ENCODE results near the gene ENOSF1. TPM values are rescaled to one million over a fixed set of nuclear protein-coding genes. Genes with fewer than 3 reads are reported as not detected.

Gene ENOSF1
- total RNA-seq, 4 donors from 2014 or later = 36.2 to 42.4 (median 38.6) TPM

DNA sequence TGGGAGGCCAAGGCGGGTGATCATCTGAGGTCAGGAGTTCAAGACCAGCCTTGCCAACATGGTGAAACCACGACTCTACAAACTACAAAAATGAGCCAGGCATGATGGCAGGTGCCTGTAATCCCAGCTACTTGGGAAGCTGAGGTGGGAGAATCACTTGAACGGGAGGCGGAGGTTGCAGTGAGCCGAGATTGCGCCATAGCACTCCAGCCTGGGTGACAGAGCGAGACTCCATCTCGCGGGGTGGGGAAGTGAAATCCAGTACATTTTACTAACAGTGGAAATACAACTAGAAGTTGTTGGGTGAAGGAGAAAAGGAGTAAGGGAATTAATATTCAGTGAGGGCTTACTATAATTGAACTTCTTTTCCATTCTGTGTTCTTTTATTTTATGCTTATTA is 13.2 kb upstream of the ENOSF1 start:
- DNase-seq (ENCODE audit: low spot score in 2 of 2) = no peak
- TF ChIP-seq, protein P1, sequence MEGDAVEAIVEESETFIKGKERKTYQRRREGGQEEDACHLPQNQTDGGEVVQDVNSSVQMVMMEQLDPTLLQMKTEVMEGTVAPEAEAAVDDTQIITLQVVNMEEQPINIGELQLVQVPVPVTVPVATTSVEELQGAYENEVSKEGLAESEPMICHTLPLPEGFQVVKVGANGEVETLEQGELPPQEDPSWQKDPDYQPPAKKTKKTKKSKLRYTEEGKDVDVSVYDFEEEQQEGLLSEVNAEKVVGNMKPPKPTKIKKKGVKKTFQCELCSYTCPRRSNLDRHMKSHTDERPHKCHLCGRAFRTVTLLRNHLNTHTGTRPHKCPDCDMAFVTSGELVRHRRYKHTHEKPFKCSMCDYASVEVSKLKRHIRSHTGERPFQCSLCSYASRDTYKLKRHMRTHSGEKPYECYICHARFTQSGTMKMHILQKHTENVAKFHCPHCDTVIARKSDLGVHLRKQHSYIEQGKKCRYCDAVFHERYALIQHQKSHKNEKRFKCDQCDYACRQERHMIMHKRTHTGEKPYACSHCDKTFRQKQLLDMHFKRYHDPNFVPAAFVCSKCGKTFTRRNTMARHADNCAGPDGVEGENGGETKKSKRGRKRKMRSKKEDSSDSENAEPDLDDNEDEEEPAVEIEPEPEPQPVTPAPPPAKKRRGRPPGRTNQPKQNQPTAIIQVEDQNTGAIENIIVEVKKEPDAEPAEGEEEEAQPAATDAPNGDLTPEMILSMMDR (IDR thresholded peaks at IDR 0.05) = no peak
- no peak for TF ChIP-seq POLR2A (IDR thresholded peaks at IDR 0.05)
- H3K4me3 ChIP-seq (ENCODE audit: low read depth, poor library complexity, severe bottlenecking) = no peak overlapping the region
- intact Hi-C loops (cut with DNase I; ENCODE audit: low total_unique reads) = no loop called here
- 91 to 94% methylated on average over 9 of the region's 9 CpGs for WGBS, 2 donors

DNA sequence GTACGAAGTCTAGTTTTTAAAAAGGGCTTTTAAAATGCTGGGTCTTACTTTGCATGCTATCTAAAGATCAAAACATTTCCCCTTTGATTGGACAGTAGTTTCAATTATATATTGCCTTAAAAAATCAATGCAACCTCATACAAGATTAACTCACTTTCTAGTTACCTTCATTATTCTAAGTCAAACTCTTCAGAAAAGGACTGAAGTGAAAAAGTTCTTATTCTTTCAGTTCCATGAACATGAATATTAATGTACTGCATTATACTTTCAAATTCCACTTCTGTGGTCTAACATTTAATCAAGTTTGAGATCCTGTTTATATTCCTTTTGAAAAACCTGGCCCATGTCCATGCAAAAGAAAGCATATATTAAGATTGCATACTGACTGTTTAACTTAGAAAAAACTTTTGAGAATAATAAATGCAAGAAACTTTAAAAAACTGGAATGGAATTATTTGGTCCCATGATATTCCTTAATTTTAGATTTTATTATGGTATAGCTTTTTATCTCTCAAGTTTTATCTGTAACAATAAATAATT is 11.2 kb upstream of the ENOSF1 start:
- H3K4me3 ChIP-seq (ENCODE audit: low read depth, poor library complexity, severe bottlenecking) = no peak overlapping the region
- intact Hi-C loops (cut with DNase I; ENCODE audit: low total_unique reads) = no loop called here
- WGBS, 2 donors = 98 to 100% methylated on average over 1 of the region's 1 CpG
- no peak for TF ChIP-seq POLR2A (IDR thresholded peaks at IDR 0.05)
- TF ChIP-seq, protein P1 (IDR thresholded peaks at IDR 0.05) = no peak
- DNase-seq (ENCODE audit: low spot score in 2 of 2) = no peak

DNA sequence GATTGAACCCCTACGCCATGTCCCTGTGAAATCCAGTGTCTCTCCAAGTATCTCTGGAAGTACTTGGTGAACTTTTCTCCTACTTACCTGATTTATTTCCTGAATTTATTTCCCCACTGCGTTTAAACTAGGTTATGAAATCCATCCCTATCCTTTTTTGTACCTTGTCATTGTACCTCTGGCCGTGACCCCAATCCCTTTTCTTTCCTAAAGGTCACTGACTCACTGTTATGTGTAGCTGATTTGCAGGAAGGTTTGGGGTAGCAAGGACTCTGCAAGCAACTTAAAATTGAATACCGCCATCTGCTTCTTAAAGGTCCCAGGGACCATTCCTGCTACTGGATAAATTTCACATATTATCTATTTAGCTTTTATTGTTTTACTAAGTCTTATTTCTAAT is 4.6 kb upstream of the ENOSF1 start:
- TF ChIP-seq POLR2A (IDR thresholded peaks at IDR 0.05) = no peak
- TF ChIP-seq, protein P1 (IDR thresholded peaks at IDR 0.05) = no peak
- 88 to 95% methylated on average over 4 of the region's 4 CpGs for WGBS, 2 donors
- DNase-seq (ENCODE audit: low spot score in 2 of 2) = no peak
- H3K4me3 ChIP-seq (ENCODE audit: low read depth, poor library complexity, severe bottlenecking) = no peak overlapping the region
- intact Hi-C loops (cut with DNase I; ENCODE audit: low total_unique reads) = loop anchor here (10.0 kb wide), 1 partner anchor 118 kb away; no protein-coding TSS in a partner anchor

DNA sequence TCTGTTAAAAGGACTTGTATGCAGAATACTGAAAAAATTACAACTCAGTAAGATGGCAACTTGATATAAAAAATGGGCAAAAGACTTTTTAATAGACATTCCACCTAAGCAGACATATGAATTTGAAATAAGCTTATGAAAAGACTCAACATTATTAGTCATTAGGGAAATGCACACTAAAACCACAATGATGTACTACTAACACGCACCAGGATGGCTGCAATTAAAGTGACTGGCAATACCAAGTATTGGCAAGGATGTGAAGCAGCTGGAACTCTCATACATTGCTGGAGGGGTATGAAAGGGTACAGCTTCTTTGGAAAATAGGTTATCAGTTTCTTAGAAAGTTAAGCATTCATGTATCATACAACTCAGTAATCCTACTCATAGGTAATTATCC is 3.2 kb upstream of the ENOSF1 start:
- 28 to 45% methylated on average over 1 of the region's 1 CpG for WGBS, 2 donors
- intact Hi-C loops (cut with DNase I; ENCODE audit: low total_unique reads) = loop anchor here (10.0 kb wide), 1 partner anchor 119 kb away; no protein-coding TSS in a partner anchor
- H3K4me3 ChIP-seq (ENCODE audit: low read depth, poor library complexity, severe bottlenecking) = no peak overlapping the region
- no peak for DNase-seq (ENCODE audit: low spot score in 2 of 2)
- TF ChIP-seq, protein P1 (IDR thresholded peaks at IDR 0.05) = no peak
- TF ChIP-seq POLR2A (IDR thresholded peaks at IDR 0.05) = no peak

DNA sequence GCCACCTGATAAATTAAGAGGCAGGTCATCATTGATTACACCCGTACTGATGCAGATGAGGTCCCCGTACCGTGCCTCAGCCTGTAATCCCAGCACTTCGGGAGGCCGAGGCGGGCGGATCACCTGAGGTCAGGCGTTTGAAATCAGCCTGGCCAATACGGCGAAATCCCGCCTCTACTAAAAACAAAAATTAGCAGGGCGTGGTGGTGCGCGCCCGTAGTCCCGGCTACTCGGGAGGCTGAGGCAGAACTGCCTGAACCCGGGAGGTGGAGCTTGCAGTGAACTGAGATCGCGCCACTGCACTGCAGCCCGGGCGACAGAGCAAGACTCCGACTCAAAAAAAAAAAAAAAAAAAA is 683 bp upstream of the ENOSF1 start:
- WGBS, 2 donors = 73 to 80% methylated on average over 23 of the region's 23 CpGs
- TF ChIP-seq, protein P1 (IDR thresholded peaks at IDR 0.05) = no peak
- TF ChIP-seq POLR2A (IDR thresholded peaks at IDR 0.05) = no peak
- no peak overlapping the region for H3K4me3 ChIP-seq (ENCODE audit: low read depth, poor library complexity, severe bottlenecking)
- DNase-seq (ENCODE audit: low spot score in 2 of 2) = no peak
- intact Hi-C loops (cut with DNase I; ENCODE audit: low total_unique reads) = loop anchor here (10.0 kb wide), 1 partner anchor 122 kb away; no protein-coding TSS in a partner anchor
